GM23338 (cell line): ENCODE data around the gene EML4. TPM values are rescaled to one million over a fixed set of nuclear protein-coding genes. Genes with fewer than 3 reads are reported as not detected.
"Not testable (repeated sequence)": the region's sequence is repeated elsewhere in the genome, so short reads cannot be mapped to it uniquely, and the experiment has no call there.

Source experiments
- ATAC-seq: fragments of 200-7000 bp; cut with Tn5 transposase; 3 replicates; pipeline ENCODE4 v1.9.1; 2020
- DNase-seq: peaks from one replicate; pipeline ENCODE4 v3.0.0-alpha.2; 2015; ENCODE audit warnings: low spot score
- H2AFZ ChIP-seq: fragments of 200-600 bp; sonication (generic); 2 replicates; pipeline ENCODE4 v1.8.0; 2016; ENCODE audit warnings: antibody characterized with exemption, mild to moderate bottlenecking, moderate library complexity
- H3F3A ChIP-seq: fragments of 200-600 bp; sonication (generic); replicated peaks from 2 replicates; pipeline ENCODE4 v1.8.0; 2017; ENCODE audit warnings: antibody characterized with exemption, mixed run types, low read depth
- H3K27ac ChIP-seq: fragments of 200-600 bp; sonication (generic); 2 replicates; pipeline ENCODE4 v1.6.1; 2016; ENCODE audit warnings: low read depth
- H3K27me3 ChIP-seq: fragments of 200-600 bp; sonication (generic); 2 replicates; pipeline ENCODE4 v1.8.0; 2016; ENCODE audit warnings: mild to moderate bottlenecking, mixed run types, moderate library complexity; ENCODE audit not compliant: insufficient read depth
- H3K36me3 ChIP-seq: fragments of 200-600 bp; sonication (generic); 2 replicates; pipeline ENCODE4 v1.8.0; 2016; ENCODE audit warnings: mild to moderate bottlenecking; ENCODE audit not compliant: insufficient read depth
- H3K4me1 ChIP-seq: fragments of 200-600 bp; sonication (generic); 2 replicates; pipeline ENCODE4 v1.8.0; 2016; ENCODE audit warnings: mild to moderate bottlenecking, moderate library complexity; ENCODE audit not compliant: insufficient read depth
- H3K4me2 ChIP-seq: fragments of 200-600 bp; sonication (generic); 2 replicates; pipeline ENCODE4 v1.7.1; 2017; ENCODE audit warnings: mixed run types
- H3K4me3 ChIP-seq: fragments of 200-600 bp; sonication (generic); 2 replicates; pipeline ENCODE4 v1.6.1; 2016; ENCODE audit warnings: mixed run types
- H3K79me2 ChIP-seq: fragments of 200-600 bp; sonication (generic); replicated peaks from 2 replicates; pipeline ENCODE4 v1.8.0; 2017; ENCODE audit warnings: mild to moderate bottlenecking; ENCODE audit not compliant: insufficient read depth
- H3K9me2 ChIP-seq: fragments of 200-600 bp; sonication (generic); 2 replicates; pipeline ENCODE4 v1.8.0; 2017; ENCODE audit not compliant: insufficient read depth
- H4K20me1 ChIP-seq: fragments of 200-600 bp; sonication (generic); replicated peaks from 2 replicates; pipeline ENCODE4 v1.8.0; 2017; ENCODE audit warnings: mild to moderate bottlenecking; ENCODE audit not compliant: insufficient read depth
- H3K27ac Mint-ChIP-seq: 2 replicates; pipeline ENCODE4 v1.8.0; 2020; ENCODE audit warnings: inconsistent platforms, mild to moderate bottlenecking, moderate library complexity, mixed read lengths
- H3K27me3 Mint-ChIP-seq: 3 replicates; pipeline ENCODE4 v1.8.0; 2022; ENCODE audit warnings: low read depth, mild to moderate bottlenecking, moderate library complexity, mixed read lengths, inconsistent platforms; ENCODE audit not compliant: insufficient read depth, poor library complexity
- H3K36me3 Mint-ChIP-seq: 3 replicates; pipeline ENCODE4 v1.8.0; 2021; ENCODE audit warnings: low read depth, mild to moderate bottlenecking, inconsistent platforms, moderate library complexity, mixed read lengths
- H3K4me1 Mint-ChIP-seq: 3 replicates; pipeline ENCODE4 v1.8.0; 2020; ENCODE audit warnings: mild to moderate bottlenecking, inconsistent platforms, mixed read lengths
- H3K4me3 Mint-ChIP-seq: 3 replicates; pipeline ENCODE4 v1.8.0; 2021; ENCODE audit warnings: moderate library complexity, mild to moderate bottlenecking, inconsistent platforms, mixed read lengths
- H3K9me3 Mint-ChIP-seq: 3 replicates; pipeline ENCODE4 v1.8.0; 2020; ENCODE audit warnings: moderate library complexity, mild to moderate bottlenecking, inconsistent platforms, mixed read lengths
- EZH2 ChIP-seq: fragments of 200-600 bp; sonication (generic); IDR thresholded peaks from one replicate; pipeline ENCODE4 v1.8.0; 2017; ENCODE audit warnings: antibody characterized with exemption, mild to moderate bottlenecking, low read depth; ENCODE audit not compliant: unreplicated experiment
- EZH2phosphoT487 ChIP-seq: fragments of 200-600 bp; sonication (generic); IDR thresholded peaks from one replicate; pipeline ENCODE4 v1.8.1; 2018; ENCODE audit warnings: antibody characterized with exemption; ENCODE audit not compliant: unreplicated experiment
- ZNF114 ChIP-seq: fragments of 250-450 bp; sonication (Bioruptor Pico); IDR thresholded peaks from 2 replicates; pipeline ENCODE4 v1.5.0; 2020; ENCODE audit warnings: mild to moderate bottlenecking, moderate library complexity
- ZNF462 ChIP-seq: fragments of 250-450 bp; sonication (Bioruptor Pico); IDR thresholded peaks from 2 replicates; pipeline ENCODE4 v1.5.0; 2020; ENCODE audit warnings: mild to moderate bottlenecking, moderate library complexity
- polyA plus RNA-seq: library from polyadenylated mRNA; unstranded; fragments of >200 nt; fragmentation: Nextera tagmentation; extraction: Ambion mirVana; gene quantifications from 2 replicates; pipeline ENCODE4 v1.2.1, GENCODE V29; 2016
- total RNA-seq: library from RNA; depleted of rRNA; stranded (reverse); fragments of >200 nt; shearing (Covaris generic); gene quantifications from 2 replicates; pipeline ENCODE4 v1.2.3, GENCODE V29; 2014

Gene EML4
- total and polyA plus RNA-seq, 2 experiments from 2014 or later = 65.3 to 115 TPM

- TF ChIP-seq ZNF462 (CRISPR knock-in tag) (no peak), EZH2 (no peak), EZH2phosphoT487 (no peak), ZNF114 (CRISPR knock-in tag) (no peak)
Observed at GRCh38 chr2:42334220-42334619, 165.1 kb downstream of the EML4 start (continued).

GRCh38 chr2:42334865-42335264, 165.7 kb downstream of the EML4 start:
- peaks cover 41% of the 10 kb centered on the region for H3K36me3 Mint-ChIP-seq
- H3K4me3 ChIP-seq, H3K79me2 ChIP-seq, H3F3A ChIP-seq, H3K27ac ChIP-seq, H3K9me2 ChIP-seq, H3K27me3 ChIP-seq, H3K4me3 Mint-ChIP-seq, H3K4me1 ChIP-seq, H3K27me3 Mint-ChIP-seq, ATAC-seq, H2AFZ ChIP-seq, H3K9me3 Mint-ChIP-seq, H3K4me1 Mint-ChIP-seq, H3K4me2 ChIP-seq, H3K27ac Mint-ChIP-seq, DNase-seq: not testable (repeated sequence)
- Histone ChIP-seq H3K36me3 (peaks cover 16% of the 10 kb centered on the region), H4K20me1 (peaks cover 15% of the 10 kb centered on the region)
